Calu3 (cell line): Measurements from ENCODE around the gene CROCC2. TPM values are rescaled to one million over a fixed set of nuclear protein-coding genes. Genes with fewer than 3 reads are reported as not detected.
A peak's percentile ranks its signal among the peaks of the same experiment; 100 is the strongest.

Experiments used
- BruUV-seq: library from RNA; stranded (reverse); fragments of 400-500 nt; replicated peaks from 2 replicates; lab custom pipeline; 2021; lab: Mats Ljungman, UMichigan
- CTCF ChIA-PET: fragments of 300-600 bp; sonication (Branson Sonifier 250); formaldehyde crosslinking; loops from one replicate; lab custom pipeline; 2022; ENCODE audit warnings: antibody characterized with exemption; lab: Charles Lee
- DNase-seq: peaks from one replicate; pipeline ENCODE4 v3.0.0; 2022
- H3K27ac Mint-ChIP-seq: one replicate; pipeline ENCODE4 v1.8.0; 2022; ENCODE audit warnings: mixed read lengths; ENCODE audit not compliant: unreplicated experiment
- H3K27me3 Mint-ChIP-seq: one replicate; pipeline ENCODE4 v1.8.0; 2022; ENCODE audit warnings: mixed read lengths; ENCODE audit not compliant: unreplicated experiment
- H3K36me3 Mint-ChIP-seq: one replicate; pipeline ENCODE4 v1.8.0; 2022; ENCODE audit warnings: mild to moderate bottlenecking, moderate library complexity, mixed read lengths; ENCODE audit not compliant: insufficient read depth, unreplicated experiment
- H3K4me1 Mint-ChIP-seq: one replicate; pipeline ENCODE4 v1.8.0; 2022; ENCODE audit warnings: mild to moderate bottlenecking, low read depth, mixed read lengths; ENCODE audit not compliant: unreplicated experiment
- H3K4me3 Mint-ChIP-seq: one replicate; pipeline ENCODE4 v1.8.0; 2022; ENCODE audit warnings: mild to moderate bottlenecking, low read depth, moderate library complexity, mixed read lengths; ENCODE audit not compliant: unreplicated experiment
- H3K9me3 Mint-ChIP-seq: one replicate; pipeline ENCODE4 v1.8.0; 2022; ENCODE audit warnings: low read depth, mixed read lengths; ENCODE audit not compliant: unreplicated experiment
- CTCF ChIP-seq: fragments of 200-600 bp; IDR thresholded peaks from one replicate; pipeline ENCODE4 v1.8.0; 2022; ENCODE audit warnings: antibody characterized with exemption; ENCODE audit not compliant: unreplicated experiment
- intact Hi-C: fragments of 100-400 bp; cut with micrococcal nuclease; formaldehyde crosslinking; loops from one replicate; pipeline ENCODE4 v1.10.0; 2022; ENCODE audit not compliant: unreplicated experiment
- total RNA-seq: library from RNA; stranded (reverse); gene quantifications from 2 replicates; pipeline ENCODE4 v1.2.3, GENCODE V29; 2022

The CROCC2 gene
- total RNA-seq, 1 experiment from 2014 or later, result not detected

- intact Hi-C loops, result no loop called here
- no peak for TF ChIP-seq CTCF
- H3K36me3 Mint-ChIP-seq, result peaks cover 10% of the 10 kb centered on the region
- no peak overlapping the region for H3K27ac Mint-ChIP-seq
- H3K9me3 Mint-ChIP-seq, result peaks cover 1% of the 10 kb centered on the region
- H3K4me1 Mint-ChIP-seq, result peaks cover 9% of the 10 kb centered on the region
- peak overlapping the region; percentile 54 for H3K4me3 Mint-ChIP-seq
- BruUV-seq, result no TSS peak
- DNase-seq, result no peak
- CTCF ChIA-PET, result no interaction called here
- H3K27me3 Mint-ChIP-seq, result peaks cover 47% of the 10 kb centered on the region
Observed at GRCh38 chr2:241010531-241011295, 104.6 kb downstream of the CROCC2 start.

- no peak overlapping the region for H3K27ac Mint-ChIP-seq
- TF ChIP-seq CTCF, result no peak
- CTCF ChIA-PET, result no interaction called here
- BruUV-seq, result no TSS peak
- H3K4me3 Mint-ChIP-seq, result no peak overlapping the region
- intact Hi-C loops, result no loop called here
- peaks cover 9% of the 10 kb centered on the region for H3K4me1 Mint-ChIP-seq
- peaks cover 42% of the 10 kb centered on the region for H3K27me3 Mint-ChIP-seq
- H3K9me3 Mint-ChIP-seq, result no peaks in the 10 kb centered on the region
- DNase-seq, result no peak
- peaks cover 10% of the 10 kb centered on the region for H3K36me3 Mint-ChIP-seq
Observed at GRCh38 chr2:241011296-241011600, 105.1 kb downstream of the CROCC2 start.

- intact Hi-C loops, result no loop called here
- no peak for DNase-seq
- H3K4me3 Mint-ChIP-seq, result no peak overlapping the region
- no peaks in the 10 kb centered on the region for H3K9me3 Mint-ChIP-seq
- BruUV-seq, result no TSS peak
- no peak overlapping the region for H3K27ac Mint-ChIP-seq
- peaks cover 10% of the 10 kb centered on the region for H3K36me3 Mint-ChIP-seq
- H3K4me1 Mint-ChIP-seq, result peaks cover 9% of the 10 kb centered on the region
- TF ChIP-seq CTCF, result no peak
- CTCF ChIA-PET, result no interaction called here
- peaks cover 35% of the 10 kb centered on the region for H3K27me3 Mint-ChIP-seq
Observed at GRCh38 chr2:241011751-241012510, 105.8 kb downstream of the CROCC2 start.

DNA sequence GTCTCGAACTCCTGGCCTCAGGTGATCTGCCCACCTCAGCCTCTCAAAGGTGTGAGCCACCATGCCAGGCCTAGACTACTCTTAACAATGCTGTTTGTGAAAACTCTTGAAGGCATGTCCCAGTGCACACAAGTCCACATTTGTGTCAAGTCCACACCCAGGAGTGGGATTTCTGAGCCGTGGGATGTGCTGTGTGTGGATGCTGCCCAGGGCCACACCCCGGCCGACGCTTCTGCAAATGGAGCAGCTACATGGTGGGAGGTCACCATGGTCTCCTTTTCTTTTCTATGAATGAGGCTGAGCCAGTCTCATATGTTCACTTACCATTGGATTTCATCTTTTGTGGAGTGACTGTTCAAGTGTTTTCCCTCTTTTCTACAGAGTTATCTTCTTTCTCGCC lies 108.1 kb downstream of the CROCC2 start:
- CTCF ChIA-PET, result no interaction called here
- BruUV-seq, result no TSS peak
- intact Hi-C loops, result no loop called here
- no peaks in the 10 kb centered on the region for H3K9me3 Mint-ChIP-seq
- peaks cover 12% of the 10 kb centered on the region for H3K27me3 Mint-ChIP-seq
- H3K27ac Mint-ChIP-seq, result no peak overlapping the region
- no peak for TF ChIP-seq CTCF
- peaks cover 10% of the 10 kb centered on the region for H3K36me3 Mint-ChIP-seq
- H3K4me1 Mint-ChIP-seq, result peaks cover 3% of the 10 kb centered on the region
- H3K4me3 Mint-ChIP-seq, result no peak overlapping the region
- no peak for DNase-seq
